Measurements from ENCODE around the gene SYNGR3.
"Not testable (repeated sequence)": the region's sequence is repeated elsewhere in the genome, so short reads cannot be mapped to it uniquely, and the experiment has no call there.

Gene SYNGR3

GRCh38 chr16:2009164-2009711 is 19.5 kb downstream of the SYNGR3 start:
- DNase-seq (ENCODE audit: low spot score), result no peak

- peak; percentile 91 for DNase-seq (ENCODE audit: low spot score)
These were observed 20.2 kb downstream of the SYNGR3 start, which contains the start of gene ZNF598 for GRCh38 chr16:2009791-2010510. Gene ZNF598, minus strand, starts transcription at chr16:2009821.

- not testable (repeated sequence) for DNase-seq (ENCODE audit: low spot score)
These were observed 22.0 kb downstream of the SYNGR3 start for GRCh38 chr16:2011726-2012125.

- no peak for DNase-seq (ENCODE audit: low spot score)
These were observed 23.8 kb downstream of the SYNGR3 start for GRCh38 chr16:2013527-2013926.

GRCh38 chr16:2015117-2015946 is 25.6 kb downstream of the SYNGR3 start:
- no peak for DNase-seq (ENCODE audit: low spot score)

- no peak for DNase-seq (ENCODE audit: low spot score)
These were observed 26.1 kb downstream of the SYNGR3 start for GRCh38 chr16:2015947-2016208.

GRCh38 chr16:2016407-2016922 is 26.7 kb downstream of the SYNGR3 start:
- DNase-seq (ENCODE audit: low spot score), result no peak

- DNase-seq (ENCODE audit: low spot score), result no peak
These were observed 29.7 kb downstream of the SYNGR3 start, which contains the start of gene NPW for GRCh38 chr16:2019518-2019920. Gene NPW, plus strand, starts transcription at chr16:2019785.

- DNase-seq (ENCODE audit: low spot score), result no peak
These were observed 30.4 kb downstream of the SYNGR3 start for GRCh38 chr16:2019921-2020831.

GRCh38 chr16:2022723-2023091 is 32.9 kb downstream of the SYNGR3 start:
- no peak for DNase-seq (ENCODE audit: low spot score)

- peak; percentile 92 for DNase-seq (ENCODE audit: low spot score)
These were observed 33.6 kb downstream of the SYNGR3 start for GRCh38 chr16:2023092-2024031.

- no peak for DNase-seq (ENCODE audit: low spot score)
These were observed 34.3 kb downstream of the SYNGR3 start for GRCh38 chr16:2024032-2024420.

GRCh38 chr16:2025251-2025650 is 35.5 kb downstream of the SYNGR3 start:
- DNase-seq (ENCODE audit: low spot score), result no peak

GRCh38 chr16:2025878-2026460 is 36.2 kb downstream of the SYNGR3 start:
- DNase-seq (ENCODE audit: low spot score), result no peak

- no peak for DNase-seq (ENCODE audit: low spot score)
These were observed 36.8 kb downstream of the SYNGR3 start, which contains the start of gene NHERF2 for GRCh38 chr16:2026461-2027023. Gene NHERF2, plus strand, starts transcription at chr16:2026902. Its CDS starts 104 bp downstream, at chr16:2027006.

- no peak for DNase-seq (ENCODE audit: low spot score)
These were observed 37.5 kb downstream of the SYNGR3 start for GRCh38 chr16:2027024-2028010.

- DNase-seq (ENCODE audit: low spot score), result no peak
These were observed 38.4 kb downstream of the SYNGR3 start for GRCh38 chr16:2028146-2028545.

- DNase-seq (ENCODE audit: low spot score), result no peak
These were observed 39.0 kb downstream of the SYNGR3 start for GRCh38 chr16:2028620-2029220.
